SK-N-SH (cell line): ENCODE measurements around the gene CX3CR1. TPM values are rescaled to one million over a fixed set of nuclear protein-coding genes. Genes with fewer than 3 reads are reported as not detected.

Experiments used
- CTCF ChIA-PET: fragments of 300-600, 350-600 bp; formaldehyde crosslinking; extraction: SDS; loops from one replicate; lab custom pipeline; 2021; lab: Yijun Ruan, JAX
- POLR2A ChIA-PET: fragments of 350-600 bp; sonication (Branson Sonifier 250); formaldehyde crosslinking; extraction: SDS; loops from one replicate; lab custom pipeline; 2020; ENCODE audit warnings: antibody characterized with exemption, inconsistent platforms; lab: Yijun Ruan, JAX
- DNase-seq: peaks from one replicate; pipeline ENCODE4 v3.0.0; 2012
- H2AFZ ChIP-seq: fragments of 200-600 bp; sonication (generic); 2 replicates; pipeline ENCODE4 v1.8.1; 2016; ENCODE audit warnings: antibody characterized with exemption, mild to moderate bottlenecking, low read depth
- H3F3A ChIP-seq: fragments of 200-600 bp; sonication (generic); replicated peaks from 2 replicates; pipeline ENCODE3; 2016; ENCODE audit warnings: antibody characterized with exemption, mild to moderate bottlenecking; ENCODE audit not compliant: insufficient read depth
- H3K27ac ChIP-seq, 2 experiments: fragments of 200-500 bp in 1 of 2; fragments of 200-600 bp in 1 of 2; sonication (Bioruptor generic) in 1 of 2; sonication (generic), shearing (Covaris generic) in 1 of 2; 2 replicates each; pipeline versions ENCODE4 v1.5.1 to v1.6.1; 2014 to 2016; ENCODE audit warnings: low read depth in 2 of 2, inconsistent platforms in 1 of 2, low read length in 1 of 2, mild to moderate bottlenecking in 1 of 2, mixed read lengths in 1 of 2
- H3K27me3 ChIP-seq: fragments of 200-600 bp; sonication (generic), shearing (Covaris generic); 2 replicates; pipeline ENCODE4 v1.6.1; 2016; ENCODE audit warnings: mixed run types; ENCODE audit not compliant: insufficient read depth
- H3K36me3 ChIP-seq, 2 experiments: fragments of 200-500 bp in 1 of 2; fragments of 200-600 bp in 1 of 2; sonication (Bioruptor generic) in 1 of 2; sonication (generic) in 1 of 2; replicated peaks in 1 of 2; 2 replicates each; pipeline versions ENCODE3 to v1.5.1; 2014 to 2016; ENCODE audit warnings: low read length in 1 of 2, mild to moderate bottlenecking in 1 of 2; ENCODE audit not compliant: insufficient read depth in 2 of 2, control insufficient read depth in 1 of 2
- H3K4me1 ChIP-seq, 2 experiments: fragments of 200-500 bp in 1 of 2; fragments of 200-600 bp in 1 of 2; sonication (Bioruptor generic) in 1 of 2; sonication (generic), shearing (Covaris generic) in 1 of 2; 2 replicates each; pipeline versions ENCODE4 v1.5.1 to v1.6.1; 2014 to 2016; ENCODE audit warnings: low read depth in 1 of 2, low read length in 1 of 2, mixed run types in 1 of 2; ENCODE audit not compliant: insufficient read depth in 2 of 2, control insufficient read depth in 1 of 2
- H3K4me2 ChIP-seq: fragments of 200-600 bp; sonication (generic), shearing (Covaris generic); 2 replicates; pipeline ENCODE4 v1.6.1; 2017; ENCODE audit warnings: mixed run types
- H3K4me3 ChIP-seq, 2 experiments: fragments of 200-500 bp in 1 of 2; fragments of 200-600 bp in 1 of 2; sonication (Bioruptor generic) in 1 of 2; sonication (generic), shearing (Covaris generic) in 1 of 2; 2 replicates each; pipeline versions ENCODE4 v1.5.1 to v1.8.1; 2014 to 2016; ENCODE audit warnings: low read depth in 2 of 2, inconsistent platforms in 1 of 2, low read length in 1 of 2, mild to moderate bottlenecking in 1 of 2, mixed read lengths in 1 of 2, moderate library complexity in 1 of 2
- H3K79me2 ChIP-seq: fragments of 200-600 bp; sonication (generic); 2 replicates; pipeline ENCODE4 v1.8.1; 2017; ENCODE audit warnings: mild to moderate bottlenecking; ENCODE audit not compliant: insufficient read depth
- H3K9ac ChIP-seq: fragments of 200-600 bp; sonication (generic); 2 replicates; pipeline ENCODE4 v1.6.1; 2017; ENCODE audit warnings: mixed run types
- H3K9me2 ChIP-seq: fragments of 200-600 bp; sonication (generic); 2 replicates; pipeline ENCODE4 v1.6.1; 2017; ENCODE audit warnings: mixed run types
- H3K9me3 ChIP-seq: fragments of 200-600 bp; sonication (generic); 2 replicates; pipeline ENCODE4 v1.6.1; 2017; ENCODE audit warnings: mixed run types, mild to moderate bottlenecking, moderate library complexity
- H4K20me1 ChIP-seq: fragments of 200-600 bp; sonication (generic); 2 replicates; pipeline ENCODE4 v1.6.1; 2017; ENCODE audit warnings: mild to moderate bottlenecking, mixed run types; ENCODE audit not compliant: insufficient read depth
- EP300 ChIP-seq, 2 experiments: IDR thresholded peaks; 2 replicates each; pipeline versions ENCODE4 v1.4.0 to v1.6.1; 2012; ENCODE audit warnings: borderline replicate concordance in 1 of 2, low read depth in 1 of 2, low read length in 1 of 2
- EZH2phosphoT487 ChIP-seq: fragments of 200-600 bp; sonication (generic); IDR thresholded peaks from 2 replicates; pipeline ENCODE4 v1.6.1; 2017; ENCODE audit warnings: low read depth, mixed run types, mild to moderate bottlenecking, antibody characterized with exemption, moderate library complexity, borderline replicate concordance
- FOXJ3 ChIP-seq: sonication (generic); formaldehyde crosslinking; IDR thresholded peaks from 2 replicates; pipeline ENCODE4 v1.5.1; 2020; ENCODE audit warnings: mild to moderate bottlenecking, missing genetic modification reagents
- GABPA ChIP-seq: IDR thresholded peaks from 2 replicates; pipeline ENCODE4 v1.4.0; 2012; ENCODE audit warnings: low read depth, mild to moderate bottlenecking
- GATA2 ChIP-seq: sonication (generic); formaldehyde crosslinking; IDR thresholded peaks from 2 replicates; pipeline ENCODE4 v1.5.0; 2020; ENCODE audit warnings: mild to moderate bottlenecking, missing genetic modification reagents
- IRF3 ChIP-seq: fragments of 150-350 bp; IDR thresholded peaks from 2 replicates; pipeline ENCODE4 v1.6.1; 2016; ENCODE audit warnings: mild to moderate bottlenecking, low read depth, low read length
- JUND ChIP-seq: IDR thresholded peaks from 2 replicates; pipeline ENCODE4 v1.4.0; 2012
- MEF2A ChIP-seq: IDR thresholded peaks from 2 replicates; pipeline ENCODE4 v1.4.0; 2012; ENCODE audit warnings: low read depth, borderline replicate concordance
- PBX3 ChIP-seq: IDR thresholded peaks from 2 replicates; pipeline ENCODE4; 2012
- POLR2AphosphoS5 ChIP-seq: IDR thresholded peaks from 2 replicates; pipeline ENCODE4 v1.6.1; 2012; ENCODE audit warnings: low read depth, low read length
- RCOR1 ChIP-seq: fragments of 150-350 bp; IDR thresholded peaks from 2 replicates; pipeline ENCODE4 v1.6.1; 2017; ENCODE audit warnings: antibody characterized with exemption, low read length
- REST ChIP-seq: IDR thresholded peaks from 2 replicates; pipeline ENCODE4 v1.6.1; 2012; ENCODE audit warnings: mild to moderate bottlenecking, low read depth, low read length, moderate library complexity
- RXRA ChIP-seq: IDR thresholded peaks from 2 replicates; pipeline ENCODE4 v1.4.0; 2012; ENCODE audit warnings: low read depth, mild to moderate bottlenecking, borderline replicate concordance
- SIN3A ChIP-seq: IDR thresholded peaks from 2 replicates; pipeline ENCODE4 v1.6.1; 2012; ENCODE audit warnings: low read depth, mild to moderate bottlenecking, low read length, moderate library complexity, borderline replicate concordance
- TAF1 ChIP-seq: IDR thresholded peaks from 2 replicates; pipeline ENCODE4 v1.6.1; 2012; ENCODE audit warnings: low read depth, mild to moderate bottlenecking, low read length, moderate library complexity, borderline replicate concordance
- TCF12 ChIP-seq: IDR thresholded peaks from 2 replicates; pipeline ENCODE4 v1.4.0; 2012
- YY1 ChIP-seq: IDR thresholded peaks from 2 replicates; pipeline ENCODE4 v1.4.0; 2012; ENCODE audit warnings: low read depth, mild to moderate bottlenecking
- WGBS: methylation state at CpG from one replicate; pipeline ENCODE4 v1.1.6; 2017; ENCODE audit warnings: low lambda C conversion rate; 5-methylcytosine and 5-hydroxymethylcytosine counted together
- polyA plus RNA-seq, 3 experiments: library from polyadenylated mRNA; depleted of rRNA; stranded (reverse); fragments of >200 nt; gene quantifications; 2 replicates each; pipeline ENCODE4 v1.2.3, GENCODE V29; 2012

CX3CR1 gene
- polyA plus RNA-seq, 1 of the 3 experiments (the other 2 are of a cell fraction) = not detected

GRCh38 chr3:39280571-39280970 lies 735 bp upstream of the CX3CR1 start:
- H2AFZ ChIP-seq = no peak overlapping the region
- TF ChIP-seq TCF12 (no peak), MEF2A (no peak), TAF1 (no peak), GATA2 (CRISPR knock-in tag) (no peak), PBX3 (no peak), RCOR1 (no peak), YY1 (no peak), POLR2AphosphoS5 (no peak), SIN3A (no peak), EZH2phosphoT487 (no peak), EP300 (IDR thresholded peaks at IDR 0.05; ENCODE audit: borderline replicate concordance in 1 of 2, low read depth in 1 of 2, low read length in 1 of 2) (no peak), RXRA (no peak), REST (no peak), IRF3 (no peak), GABPA (no peak), JUND (no peak), FOXJ3 (no peak)
- POLR2A ChIA-PET = interaction anchor here (0.8 kb wide), 1 partner anchor 73 kb away, joined by 4 read pairs; no protein-coding TSS in a partner anchor
- no peak overlapping the region for H3K4me3 ChIP-seq
- no peaks in the 10 kb centered on the region for H3K79me2 ChIP-seq
- no peak overlapping the region for H3K27ac ChIP-seq
- H4K20me1 ChIP-seq = no peaks in the 10 kb centered on the region
- H3K4me1 ChIP-seq = no peaks in the 10 kb centered on the region
- no peaks in the 10 kb centered on the region for H3K9me2 ChIP-seq
- peaks cover 7% of the 10 kb centered on the region; the same call in 1 of the 2 replicates for H3K27me3 ChIP-seq
- H3F3A ChIP-seq = no peaks in the 10 kb centered on the region
- no peak overlapping the region for H3K4me2 ChIP-seq
- DNase-seq = no peak
- CTCF ChIA-PET = interaction anchor here (0.6 to 6.3 kb wide), 5 partner anchors 10 to 155 kb away, joined by 3 to 94 read pairs (median 8); no protein-coding TSS in a partner anchor
- 95% methylated on average over 5 of the region's 5 CpGs for WGBS
- no peaks in the 10 kb centered on the region for H3K36me3 ChIP-seq
- no peak overlapping the region for H3K9ac ChIP-seq
- no peaks in the 10 kb centered on the region for H3K9me3 ChIP-seq
